ENCODE results near the gene RNU6-9.
"Not testable (repeated sequence)": the region's sequence is repeated elsewhere in the genome, so short reads cannot be mapped to it uniquely, and the experiment has no call there.

Gene RNU6-9

DNA sequence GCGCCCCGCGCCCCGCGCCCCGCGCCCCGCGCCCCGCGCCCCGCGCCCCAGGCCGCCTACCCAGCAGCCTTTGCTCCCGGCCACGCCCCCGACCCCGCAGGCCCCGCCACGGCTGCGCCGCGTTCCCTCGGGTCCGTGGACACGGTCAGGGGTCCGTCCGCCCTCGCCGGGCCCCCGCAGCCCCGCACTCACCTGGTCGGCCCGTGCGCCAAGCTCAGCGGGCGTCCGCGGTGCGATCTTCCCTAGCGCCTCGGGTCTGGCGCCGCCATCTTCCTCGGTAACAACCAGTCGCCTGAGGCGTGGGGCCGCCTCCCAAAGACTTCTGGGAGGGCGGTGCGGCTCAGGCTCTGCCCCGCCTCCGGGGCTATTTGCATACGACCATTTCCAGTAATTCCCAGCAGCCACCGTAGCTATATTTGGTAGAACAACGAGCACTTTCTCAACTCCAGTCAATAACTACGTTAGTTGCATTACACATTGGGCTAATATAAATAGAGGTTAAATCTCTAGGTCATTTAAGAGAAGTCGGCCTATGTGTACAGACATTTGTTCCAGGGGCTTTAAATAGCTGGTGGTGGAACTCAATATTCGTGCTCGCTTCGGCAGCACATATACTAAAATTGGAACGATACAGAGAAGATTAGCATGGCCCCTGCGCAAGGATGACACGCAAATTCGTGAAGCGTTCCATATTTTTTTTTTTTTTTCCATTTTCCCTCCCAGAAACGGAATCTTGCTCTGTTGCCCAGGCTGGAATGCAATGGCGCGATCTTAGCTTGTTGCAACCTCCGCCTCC is at the start of gene RNU6-9, which contains the start of gene MED16:
Gene RNU6-9, plus strand, starts transcription at position 591 of the 796 bp plus-strand sequence.
Gene MED16, minus strand, starts transcription at position 294 of the 796 bp plus-strand sequence. CDS start 2,056 bp downstream, outside the sequence.
- peak; percentile 77 to 91 for DNase-seq

DNA sequence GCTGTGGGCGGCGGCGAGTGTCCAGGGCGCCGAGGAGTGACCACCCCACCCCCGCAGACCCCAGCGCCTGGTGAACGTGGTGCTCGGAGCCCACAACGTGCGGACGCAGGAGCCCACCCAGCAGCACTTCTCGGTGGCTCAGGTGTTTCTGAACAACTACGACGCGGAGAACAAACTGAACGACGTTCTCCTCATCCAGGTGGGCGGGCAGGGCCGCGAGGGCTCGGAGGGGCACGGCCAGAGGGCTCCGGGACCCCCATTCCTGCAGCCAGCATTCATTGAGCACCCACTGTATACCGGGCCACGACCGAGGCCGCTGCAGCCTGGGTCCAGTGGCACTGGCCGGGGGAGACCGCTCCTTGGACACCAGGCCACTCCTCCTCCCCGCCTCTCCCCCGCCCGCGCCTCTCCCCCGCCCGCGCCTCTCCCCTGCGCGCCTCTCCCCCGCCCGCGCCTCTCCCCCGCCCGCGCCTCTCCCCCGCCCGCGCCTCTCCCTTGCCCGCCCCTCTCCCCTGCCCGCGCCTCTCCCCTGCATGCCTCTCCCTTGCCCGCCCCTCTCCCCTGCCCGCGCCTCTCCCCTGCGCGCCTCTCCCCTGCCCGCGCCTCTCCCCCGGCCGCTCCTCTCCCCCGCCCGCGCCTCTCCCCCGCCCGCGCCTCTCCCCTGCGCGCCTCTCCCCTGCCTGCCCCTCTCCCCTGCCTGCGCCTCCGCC is 49.3 kb upstream of the RNU6-9 start:
- DNase-seq = no peak

DNA sequence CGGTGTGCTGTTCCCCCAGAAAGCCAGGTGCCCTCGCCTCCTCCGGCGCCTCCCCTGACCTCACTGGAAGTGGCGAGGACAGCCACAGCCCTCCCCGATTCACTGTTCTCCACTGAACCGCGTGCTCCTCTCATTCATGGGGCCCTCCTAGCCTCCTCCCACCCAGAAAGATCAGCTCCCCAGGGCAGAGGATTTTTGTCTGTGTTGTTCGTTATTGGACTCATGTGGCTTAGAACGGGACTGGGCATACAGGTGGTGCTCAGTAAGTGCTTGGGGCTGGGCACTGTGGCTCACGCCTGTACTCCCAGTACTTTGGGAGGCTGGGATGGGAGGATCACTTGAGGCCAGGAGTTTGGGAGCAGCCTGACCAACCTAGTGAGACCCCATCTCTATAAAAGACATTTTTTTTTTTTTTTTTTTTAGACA is 48.7 kb upstream of the RNU6-9 start:
- DNase-seq = no peak

DNA sequence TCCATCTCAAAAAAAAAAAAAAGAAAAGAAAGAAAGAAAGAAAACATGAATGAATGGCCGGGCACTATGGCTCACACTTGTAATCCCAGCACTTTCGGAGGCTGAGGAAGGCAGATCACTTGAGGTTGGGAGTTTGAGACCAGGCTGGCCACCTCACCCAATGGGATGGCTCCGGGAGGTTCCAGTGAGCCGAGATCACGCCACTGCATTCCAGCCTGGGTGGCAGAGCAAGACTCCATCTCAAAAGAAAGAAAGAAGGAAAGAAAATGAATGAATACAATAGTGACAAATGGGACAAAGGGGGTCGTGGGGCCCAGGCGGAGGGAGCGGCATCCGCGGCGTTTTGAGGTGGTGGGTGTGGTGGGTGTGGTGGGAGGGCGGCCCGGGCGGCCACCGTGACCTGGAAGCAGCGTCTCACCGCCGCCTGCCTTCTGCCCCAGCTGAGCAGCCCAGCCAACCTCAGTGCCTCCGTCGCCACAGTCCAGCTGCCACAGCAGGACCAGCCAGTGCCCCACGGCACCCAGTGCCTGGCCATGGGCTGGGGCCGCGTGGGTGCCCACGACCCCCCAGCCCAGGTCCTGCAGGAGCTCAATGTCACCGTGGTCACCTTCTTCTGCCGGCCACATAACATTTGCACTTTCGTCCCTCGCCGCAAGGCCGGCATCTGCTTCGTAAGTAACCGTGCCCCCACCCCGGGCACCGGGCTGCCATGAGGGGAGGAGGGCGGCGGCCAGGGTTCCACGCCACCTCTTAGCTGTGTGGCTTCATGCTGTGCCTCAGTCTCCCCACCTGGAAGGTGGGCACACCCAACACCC is 47.4 kb upstream of the RNU6-9 start:
- DNase-seq = no peak

DNA sequence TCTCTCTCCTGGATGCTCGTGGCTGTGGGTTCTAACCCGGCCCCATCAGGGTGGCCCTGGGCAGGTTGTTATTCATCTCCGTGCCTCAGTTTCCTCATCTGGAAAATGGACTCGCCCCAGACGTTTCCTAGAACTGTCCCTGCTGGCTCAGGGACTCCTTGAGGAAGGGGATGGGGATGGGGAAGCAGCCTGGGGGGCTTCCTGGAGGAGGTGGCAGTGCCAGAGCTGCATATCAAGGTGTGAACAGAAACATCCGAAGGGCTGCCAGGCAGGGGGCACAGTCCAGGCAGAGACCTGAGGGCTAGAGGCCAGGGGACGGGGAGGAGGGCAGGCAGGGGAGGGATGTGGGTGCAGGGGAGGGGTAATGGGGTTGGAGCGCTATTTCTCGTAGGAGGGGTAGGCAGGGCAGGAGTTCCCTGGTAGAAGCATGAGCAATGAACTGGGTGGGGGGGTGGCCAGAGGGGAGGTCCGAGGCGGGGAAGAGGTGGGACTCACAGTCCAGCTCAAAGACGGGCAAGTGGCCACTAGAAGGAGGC is 44.8 kb upstream of the RNU6-9 start:
- DNase-seq = no peak

DNA sequence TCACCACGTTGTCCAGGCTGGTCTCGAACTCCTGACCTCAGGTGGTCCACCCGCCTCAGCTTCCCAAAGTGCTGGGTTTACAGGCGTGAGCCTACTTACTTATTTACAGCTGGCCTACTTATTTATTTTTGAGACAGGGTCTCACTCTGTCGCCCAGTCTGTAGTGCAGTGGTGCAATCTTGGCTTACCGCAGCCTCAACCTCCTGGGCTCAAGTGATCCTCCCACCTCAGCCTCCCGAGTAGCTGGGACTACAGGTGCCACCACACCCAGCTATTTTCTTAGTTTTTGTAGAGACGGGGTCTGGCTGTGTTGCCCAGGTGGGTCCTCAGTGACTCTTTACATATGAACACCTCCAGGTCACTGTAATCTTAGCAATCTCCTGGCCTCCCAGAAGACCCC is 44.1 kb upstream of the RNU6-9 start:
- not testable (repeated sequence) for DNase-seq

DNA sequence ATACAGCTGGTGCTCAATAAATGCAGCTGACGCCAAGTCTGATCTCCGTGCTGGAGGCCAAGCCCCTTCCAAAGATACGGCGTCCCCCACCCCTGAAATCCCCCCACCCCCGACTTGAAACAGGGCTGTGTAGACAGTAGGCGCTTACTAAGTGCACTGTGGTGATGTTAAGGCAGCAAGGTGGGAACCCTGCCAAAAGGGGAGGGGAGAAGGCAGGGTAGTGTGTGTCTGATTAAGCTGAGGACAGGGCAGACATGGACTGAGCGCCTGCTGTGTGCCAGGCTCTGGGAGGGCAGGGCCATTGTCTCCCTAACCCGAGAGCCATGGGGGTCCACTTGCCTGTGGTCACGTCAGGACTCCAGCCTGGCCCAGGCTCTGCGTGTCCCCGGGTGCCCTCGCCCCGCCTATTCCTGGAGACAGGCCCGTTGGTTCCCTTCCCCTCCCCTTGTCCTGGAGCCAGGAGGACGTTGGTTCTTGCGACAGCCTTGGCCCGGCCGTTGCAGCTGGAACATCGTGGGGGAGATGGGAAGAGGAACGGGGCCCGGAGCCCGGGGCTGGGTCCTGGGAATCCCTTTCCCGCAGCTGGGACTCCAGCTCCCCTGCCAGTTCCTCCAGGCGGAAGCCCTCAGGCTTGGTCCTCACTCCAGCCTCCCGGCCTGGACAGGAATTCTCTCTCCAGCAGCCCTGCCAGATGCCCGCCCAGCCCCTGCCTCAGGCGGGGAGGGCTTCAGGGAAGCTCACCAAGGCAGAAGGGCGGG is 42.9 kb upstream of the RNU6-9 start:
- DNase-seq = peak in 1 of 2 experiments; percentile 69

DNA sequence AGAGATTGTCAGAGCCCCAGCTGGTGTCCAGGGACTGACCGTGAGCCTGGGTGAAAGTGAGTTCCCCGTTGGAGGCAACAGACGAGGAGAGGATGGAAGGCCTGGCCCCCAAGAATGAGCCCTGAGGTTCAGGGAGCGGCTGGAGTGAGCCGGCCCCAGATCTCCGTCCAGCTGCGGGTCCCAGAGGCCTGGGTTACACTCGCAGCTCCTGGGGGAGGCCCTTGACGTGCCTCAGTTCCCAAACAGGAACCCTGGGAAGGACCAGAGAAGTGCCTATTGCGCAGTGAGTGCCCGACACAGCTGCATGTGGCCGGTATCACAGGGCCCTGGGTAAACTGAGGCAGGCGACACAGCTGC is 42.3 kb upstream of the RNU6-9 start:
- DNase-seq = no peak

DNA sequence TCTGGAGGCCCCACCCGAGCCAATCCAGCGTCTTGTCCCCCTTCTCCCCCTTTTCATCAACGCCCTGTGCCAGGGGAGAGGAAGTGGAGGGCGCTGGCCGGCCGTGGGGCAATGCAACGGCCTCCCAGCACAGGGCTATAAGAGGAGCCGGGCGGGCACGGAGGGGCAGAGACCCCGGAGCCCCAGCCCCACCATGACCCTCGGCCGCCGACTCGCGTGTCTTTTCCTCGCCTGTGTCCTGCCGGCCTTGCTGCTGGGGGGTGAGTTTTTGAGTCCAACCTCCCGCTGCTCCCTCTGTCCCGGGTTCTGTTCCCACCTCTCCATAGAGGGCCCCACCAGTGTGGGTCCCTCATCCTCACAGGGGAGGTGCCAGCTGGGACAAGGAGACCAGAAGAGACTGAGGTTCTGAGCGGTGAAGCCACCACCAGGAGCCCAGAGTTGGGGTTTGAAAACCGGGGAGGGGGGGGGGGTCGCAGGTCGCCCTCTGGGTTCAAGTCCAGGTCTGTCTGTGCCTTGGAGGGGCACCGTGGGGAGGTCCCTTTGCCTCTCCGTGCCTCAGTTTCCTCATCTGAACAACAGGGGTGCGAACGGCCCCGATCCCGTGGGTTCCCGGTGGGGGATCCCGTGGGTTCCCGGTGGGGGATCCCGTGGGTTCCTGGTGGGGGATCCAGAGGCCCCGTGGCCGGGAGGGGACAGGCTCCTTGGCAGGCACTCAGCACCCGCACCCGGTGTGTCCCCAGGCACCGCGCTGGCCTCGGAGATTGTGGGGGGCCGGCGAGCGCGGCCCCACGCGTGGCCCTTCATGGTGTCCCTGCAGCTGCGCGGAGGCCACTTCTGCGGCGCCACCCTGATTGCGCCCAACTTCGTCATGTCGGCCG is 40.9 kb upstream of the RNU6-9 start, which contains the start of gene ELANE:
Gene ELANE, plus strand, starts transcription at position 168 of the 878 bp plus-strand sequence. Its CDS starts 26 bp downstream, at position 194.
- DNase-seq = no peak

DNA sequence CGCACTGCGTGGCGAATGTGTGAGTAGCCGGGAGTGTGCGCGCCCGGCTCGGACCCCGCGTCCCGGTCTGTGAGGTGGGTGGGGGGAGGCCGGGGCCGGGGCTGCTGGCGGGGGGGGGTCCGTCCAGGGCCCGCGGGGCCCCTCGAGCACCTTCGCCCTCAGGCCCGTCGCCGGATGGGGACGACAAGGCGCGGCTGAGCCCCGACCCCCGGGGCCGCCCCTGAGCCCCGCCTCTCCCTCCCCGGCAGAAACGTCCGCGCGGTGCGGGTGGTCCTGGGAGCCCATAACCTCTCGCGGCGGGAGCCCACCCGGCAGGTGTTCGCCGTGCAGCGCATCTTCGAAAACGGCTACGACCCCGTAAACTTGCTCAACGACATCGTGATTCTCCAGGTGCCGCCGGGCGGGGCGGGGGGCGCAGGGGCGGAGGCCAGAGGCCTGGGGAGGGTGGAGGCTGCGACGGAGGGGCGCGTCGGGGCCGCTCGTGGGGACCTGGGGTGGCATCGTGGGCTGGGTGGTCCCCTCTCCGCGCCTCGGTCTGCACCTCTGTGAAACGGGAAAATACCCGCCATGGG is 40.2 kb upstream of the RNU6-9 start:
- no peak for DNase-seq

DNA sequence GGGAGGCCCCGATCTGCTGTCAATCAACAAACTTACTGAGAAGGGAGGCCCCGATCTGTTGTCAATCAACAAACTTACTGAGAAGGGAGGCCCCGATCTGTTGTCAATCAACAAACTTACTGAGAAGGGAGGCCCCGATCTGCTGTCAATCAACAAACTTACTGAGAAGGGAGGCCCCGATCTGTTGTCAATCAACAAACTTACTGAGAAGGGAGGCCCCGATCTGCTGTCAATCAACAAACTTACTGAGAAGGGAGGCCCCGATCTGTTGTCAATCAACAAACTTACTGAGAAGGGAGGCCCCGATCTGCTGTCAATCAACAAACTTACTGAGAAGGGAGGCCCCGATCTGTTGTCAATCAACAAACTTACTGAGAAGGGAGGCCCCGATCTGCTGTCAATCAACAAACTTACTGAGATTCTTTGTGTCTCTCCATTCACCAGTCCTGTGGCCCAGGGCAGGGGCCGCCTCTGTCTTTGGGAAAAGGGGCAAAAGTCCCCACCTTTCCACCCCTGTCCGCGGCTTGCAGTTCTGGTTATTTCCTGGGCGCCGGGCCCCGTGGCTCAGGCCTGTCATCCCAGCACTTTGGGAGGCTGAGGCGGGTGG is 39.6 kb upstream of the RNU6-9 start:
- DNase-seq = not testable (repeated sequence)

DNA sequence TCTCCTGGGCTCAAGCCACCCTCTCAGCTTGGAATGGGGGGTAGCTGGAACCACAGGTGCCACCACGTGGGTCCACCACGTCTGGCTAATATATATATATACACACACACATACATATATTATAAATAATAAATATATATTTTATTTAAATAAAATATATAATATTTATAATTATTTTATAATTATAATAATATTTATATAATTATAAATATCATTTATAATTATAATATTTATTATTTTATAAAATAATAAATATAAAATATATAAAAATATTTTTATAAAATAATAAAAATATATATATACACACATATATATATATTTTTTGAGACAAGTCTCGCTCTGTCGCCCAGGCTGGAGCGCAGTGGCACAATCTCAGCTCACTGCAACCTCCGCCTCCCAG is 38.7 kb upstream of the RNU6-9 start:
- no peak for DNase-seq

DNA sequence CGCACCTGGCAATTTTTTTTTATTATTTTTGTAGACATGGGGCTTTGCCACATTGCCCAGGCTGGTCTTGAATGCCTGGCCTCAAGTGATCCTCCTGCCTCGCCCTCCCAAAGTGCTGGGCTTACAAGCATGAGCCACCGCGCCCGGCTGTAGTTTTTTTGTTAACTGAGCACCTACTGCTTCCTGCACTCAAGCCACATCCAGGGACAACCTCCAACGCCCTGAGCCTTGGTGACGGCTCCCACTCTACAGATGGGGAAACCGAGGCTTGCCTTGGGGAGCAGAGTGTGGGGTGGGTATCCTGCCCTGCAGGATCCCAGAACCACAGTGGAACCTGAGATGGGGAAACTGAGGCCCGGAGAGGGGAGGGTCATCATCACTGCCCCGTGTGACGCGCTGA is 38.1 kb upstream of the RNU6-9 start:
- DNase-seq = no peak

DNA sequence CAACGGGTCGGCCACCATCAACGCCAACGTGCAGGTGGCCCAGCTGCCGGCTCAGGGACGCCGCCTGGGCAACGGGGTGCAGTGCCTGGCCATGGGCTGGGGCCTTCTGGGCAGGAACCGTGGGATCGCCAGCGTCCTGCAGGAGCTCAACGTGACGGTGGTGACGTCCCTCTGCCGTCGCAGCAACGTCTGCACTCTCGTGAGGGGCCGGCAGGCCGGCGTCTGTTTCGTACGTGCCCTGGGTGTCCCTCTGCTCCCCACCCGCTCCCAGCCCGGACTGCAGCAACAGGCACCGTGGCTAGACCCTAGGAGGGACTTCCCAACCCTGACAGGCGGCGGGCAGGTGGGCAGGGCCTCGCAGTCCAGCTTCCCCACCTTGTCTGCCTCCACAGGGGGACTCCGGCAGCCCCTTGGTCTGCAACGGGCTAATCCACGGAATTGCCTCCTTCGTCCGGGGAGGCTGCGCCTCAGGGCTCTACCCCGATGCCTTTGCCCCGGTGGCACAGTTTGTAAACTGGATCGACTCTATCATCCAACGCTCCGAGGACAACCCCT is 37.6 kb upstream of the RNU6-9 start:
- no peak for DNase-seq

DNA sequence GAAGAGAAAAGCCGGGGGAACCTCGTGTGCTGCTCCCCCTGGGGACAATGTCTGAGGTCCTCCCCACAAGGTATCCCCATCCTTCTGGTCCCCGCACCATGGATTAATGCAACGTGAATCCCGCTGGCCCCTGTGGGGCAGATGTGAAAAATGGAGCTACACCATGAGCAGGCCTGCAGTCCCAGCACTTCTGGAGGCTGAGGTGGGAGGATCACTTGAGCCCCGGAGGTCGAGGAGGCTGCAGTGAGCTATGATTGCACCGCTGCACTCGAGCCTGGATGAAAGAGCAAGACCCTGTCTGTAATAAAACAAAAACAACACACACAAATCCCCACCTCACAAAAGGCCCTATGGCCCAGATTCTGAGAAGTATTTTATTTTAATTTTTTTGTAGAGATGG is 35.0 kb upstream of the RNU6-9 start:
- no peak for DNase-seq

DNA sequence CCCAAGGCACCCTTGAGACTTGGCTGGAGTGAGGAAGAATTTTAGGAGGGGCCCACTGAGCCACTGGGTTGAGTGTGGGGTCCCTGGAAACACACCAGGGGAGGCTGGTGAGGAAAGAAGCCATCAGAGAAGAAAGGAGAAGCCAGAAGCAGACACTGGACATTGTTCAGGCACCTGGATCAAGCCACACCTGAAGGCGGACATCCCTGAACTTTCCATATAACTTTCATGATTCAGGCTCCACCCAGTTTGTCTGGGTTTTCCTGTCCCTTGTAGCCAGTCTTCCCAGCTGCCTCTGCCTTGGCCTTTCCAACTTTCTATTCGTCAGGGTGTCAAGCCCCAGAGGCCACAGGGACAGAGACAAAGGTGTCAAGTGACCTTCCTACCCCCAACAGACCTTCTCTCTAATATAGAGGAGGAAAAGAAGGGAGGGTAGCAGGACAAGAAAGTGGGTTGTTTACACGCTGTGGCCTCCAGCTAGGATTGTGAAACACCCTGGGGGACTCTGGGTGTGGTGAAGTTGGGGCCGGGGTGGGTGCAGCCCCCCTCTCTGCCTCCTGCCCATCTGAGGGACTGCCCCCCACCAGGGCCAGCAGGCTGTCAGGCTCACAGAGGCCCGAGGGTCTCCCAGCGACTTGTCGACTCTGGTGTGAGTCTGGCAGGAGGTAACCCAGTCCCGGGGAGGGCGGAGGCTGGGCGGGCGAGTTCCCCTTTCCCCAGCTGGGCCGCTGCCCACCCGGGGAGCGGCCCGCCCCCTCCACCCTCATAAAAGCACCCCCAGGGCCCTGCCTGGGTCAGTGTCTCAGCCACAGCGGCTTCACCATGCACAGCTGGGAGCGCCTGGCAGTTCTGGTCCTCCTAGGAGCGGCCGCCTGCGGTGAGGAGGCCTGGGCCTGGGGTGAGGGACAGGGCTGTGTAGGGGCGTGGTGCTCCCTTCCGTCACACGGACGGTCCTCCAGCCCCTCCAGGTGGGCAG is 34.1 kb upstream of the RNU6-9 start, which contains the start of gene CFD:
Gene CFD, plus strand, starts transcription at position 797 of the 976 bp plus-strand sequence. Its CDS starts 26 bp downstream, at position 823.
- DNase-seq = no peak

DNA sequence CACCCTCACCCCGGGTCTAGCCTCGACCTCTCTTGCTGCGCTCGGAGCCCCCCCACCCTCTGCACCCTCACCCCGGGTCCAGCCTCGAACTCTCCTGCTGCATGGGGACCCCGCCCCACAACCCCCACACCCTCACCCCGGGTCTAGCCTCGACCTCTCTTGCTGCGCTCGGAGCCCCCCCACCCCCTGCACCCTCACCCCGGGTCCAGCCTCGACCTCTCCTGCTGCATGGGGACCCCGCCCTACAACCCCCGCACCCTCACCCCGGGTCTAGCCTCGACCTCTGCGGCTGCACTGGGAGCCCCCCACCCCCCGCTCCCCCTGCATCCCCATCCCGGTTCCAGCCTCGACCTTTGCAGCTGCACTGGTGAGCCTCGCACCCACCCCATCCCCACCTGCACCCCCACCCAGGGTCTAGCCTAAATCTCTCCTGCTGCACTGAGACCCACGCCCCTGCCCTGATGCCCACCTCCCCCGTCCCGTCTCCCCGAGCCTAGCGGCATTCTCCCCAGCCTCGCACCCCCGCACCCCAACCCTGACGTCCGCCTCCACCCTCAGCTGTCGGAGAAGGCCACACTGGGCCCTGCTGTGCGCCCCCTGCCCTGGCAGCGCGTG is 32.0 kb upstream of the RNU6-9 start:
- no peak for DNase-seq

Measured in NCI-H526 (cell line).